Naive thymus-derived CD8-positive, alpha-beta T cell (primary cell): ENCODE results near the gene SIGLEC5. TPM values are rescaled to one million over a fixed set of nuclear protein-coding genes. Genes with fewer than 3 reads are reported as not detected.
"Not testable (repeated sequence)": the region's sequence is repeated elsewhere in the genome, so short reads cannot be mapped to it uniquely, and the experiment has no call there.

ENCODE experiments used
- ATAC-seq, 2 donors: fragments of 150-1000 bp; cut with Tn5 transposase in 1 of 2; sonication (Bioruptor Pico), chemical (Tn5 transposase) in 1 of 2; 1 replicate in 1 of 2; 2 replicates in 1 of 2; pipeline ENCODE4 v1.10.0; 2021; ENCODE audit warnings: mild to moderate bottlenecking in 2 of 2, moderate library complexity in 2 of 2
- POLR2A ChIA-PET: fragments of 350-600 bp; sonication (Branson Sonifier 250); formaldehyde crosslinking; loops from one replicate; lab custom pipeline; 2021; ENCODE audit warnings: antibody characterized with exemption; lab: Charles Lee
- DNase-seq, 10 donors: peaks; one replicate each; pipeline versions ENCODE4 v3.0.0 to v3.0.0-alpha.2; 2020 to 2022
- H3K27ac Mint-ChIP-seq, 10 donors: one replicate each; pipeline ENCODE4 v1.8.0; 2020 to 2022; ENCODE audit warnings: mild to moderate bottlenecking in 10 of 10, mixed read lengths in 10 of 10, moderate library complexity in 4 of 10, inconsistent platforms in 1 of 10
- H3K27me3 Mint-ChIP-seq, 5 donors: one replicate each; pipeline ENCODE4 v1.8.0; 2021 to 2022; ENCODE audit warnings: mixed read lengths in 5 of 5
- H3K36me3 Mint-ChIP-seq, 3 donors: one replicate each; pipeline ENCODE4 v1.8.0; 2020 to 2022; ENCODE audit warnings: mixed read lengths in 3 of 3, mild to moderate bottlenecking in 2 of 3, inconsistent platforms in 1 of 3
- H3K4me1 Mint-ChIP-seq, 4 donors: one replicate each; pipeline ENCODE4 v1.8.0; 2021 to 2022; ENCODE audit warnings: mixed read lengths in 4 of 4
- H3K4me3 Mint-ChIP-seq, 10 donors: one replicate each; pipeline ENCODE4 v1.8.0; 2020 to 2022; ENCODE audit warnings: mild to moderate bottlenecking in 10 of 10, mixed read lengths in 10 of 10, moderate library complexity in 6 of 10, inconsistent platforms in 1 of 10
- H3K9me3 Mint-ChIP-seq, 9 donors: one replicate each; pipeline ENCODE4 v1.8.0; 2020 to 2022; ENCODE audit warnings: mixed read lengths in 9 of 9, mild to moderate bottlenecking in 3 of 9, inconsistent platforms in 1 of 9, moderate library complexity in 1 of 9
- polyA plus RNA-seq, 3 donors: library from polyadenylated mRNA; unstranded; fragments of 300-500 nt; fragmentation: Illumina TruSeq; gene quantifications; one replicate each; pipeline ENCODE4 v1.2.3, GENCODE V29; 2021
- total RNA-seq, 8 experiments: library from RNA in 2 of 8; stranded (reverse) in 2 of 8; gene quantifications; one replicate each; pipeline ENCODE4 v1.2.3 and lab custom pipeline; 2021 to 2026

SIGLEC5 gene
- not detected for total RNA-seq
- polyA plus RNA-seq = not detected
- 0 to 0.17 (median 0) reads per million in 6 experiments for total RNA-seq (lab: John Stamatoyannopoulos, UW)

- H3K4me1 Mint-ChIP-seq = peaks cover 0 to 17% (median 0%) of the 10 kb centered on the region in 4 donors
- H3K27ac Mint-ChIP-seq = peak within 1 kb of the TSS in 1 of 10 donors; percentile 40
- H3K4me3 Mint-ChIP-seq = peak within 1 kb of the TSS in 1 of 10 donors; percentile 51
- POLR2A ChIA-PET, H3K9me3 Mint-ChIP-seq, H3K36me3 Mint-ChIP-seq, ATAC-seq, DNase-seq: not testable (repeated sequence)
- peaks cover 4 to 47% (median 24%) of the 10 kb centered on the region in 5 donors for H3K27me3 Mint-ChIP-seq
These were observed at the start of gene SIGLEC5 for GRCh38 chr19:51630315-51630714. TSS of gene SIGLEC5 (minus strand) at chr19:51630401. CDS start at chr19:51630335, 66 bp downstream.

- peak overlapping the region; percentile 48 to 84 (median 80) for H3K27ac Mint-ChIP-seq
- H3K9me3 Mint-ChIP-seq = peaks cover 0 to 23% (median 7%) of the 10 kb centered on the region in 9 donors
- peak in 7 of 10 donors; percentile 24 to 74 (median 53) for DNase-seq
- peak; percentile 86 to 92 for ATAC-seq
- peaks cover 0 to 18% (median 0%) of the 10 kb centered on the region in 5 donors for H3K27me3 Mint-ChIP-seq
- POLR2A ChIA-PET = interaction anchor here (1.8 kb wide), 1 partner anchor 27 kb away, joined by 11 read pairs; no protein-coding TSS in a partner anchor
- H3K4me3 Mint-ChIP-seq = peak overlapping the region; percentile 42 to 76 (median 63)
- H3K36me3 Mint-ChIP-seq = peaks cover 0 to 6% (median 0%) of the 10 kb centered on the region in 3 donors
- peaks cover 2 to 20% (median 19%) of the 10 kb centered on the region in 4 donors for H3K4me1 Mint-ChIP-seq
These were observed 46.4 kb upstream of the SIGLEC5 start for GRCh38 chr19:51676566-51677083.

GRCh38 chr19:51675911-51676565 lies 45.8 kb upstream of the SIGLEC5 start:
- DNase-seq (peak in 1 of 10 donors; percentile 36), ATAC-seq (peak in 1 of 2 donors; percentile 20)
- Mint-ChIP-seq H3K4me1 (peaks cover 2 to 20% (median 19%) of the 10 kb centered on the region in 4 donors), H3K27me3 (peaks cover 0 to 17% (median 0%) of the 10 kb centered on the region in 5 donors), H3K4me3 (peak overlapping the region in 8 of 10 donors; percentile 42 to 76 (median 63)), H3K27ac (peak overlapping the region in 9 of 10 donors; percentile 69 to 84 (median 80)), H3K9me3 (peaks cover 0 to 23% (median 7%) of the 10 kb centered on the region in 9 donors)
- H3K36me3 Mint-ChIP-seq = not testable (repeated sequence)
- POLR2A ChIA-PET = interaction anchor here (0.7 to 1.8 kb wide), 2 partner anchors 28 to 76 kb away, joined by 3 to 11 read pairs; partner anchors contain the start of gene FPR1

- H3K27ac Mint-ChIP-seq = no peak overlapping the region
- peaks cover 2 to 4% (median 2%) of the 10 kb centered on the region in 3 donors for H3K36me3 Mint-ChIP-seq
These were observed 38.0 kb upstream of the SIGLEC5 start for GRCh38 chr19:51668216-51668615.

GRCh38 chr19:51664997-51665396 lies 34.8 kb upstream of the SIGLEC5 start:
- H3K27me3 Mint-ChIP-seq = peaks cover 24 to 57% (median 39%) of the 10 kb centered on the region in 5 donors
- no peaks in the 10 kb centered on the region for H3K4me1 Mint-ChIP-seq
- POLR2A ChIA-PET = no interaction called here
- H3K4me3 Mint-ChIP-seq = no peak overlapping the region
- H3K36me3 Mint-ChIP-seq = peaks cover 2 to 4% (median 2%) of the 10 kb centered on the region in 3 donors
- no peak for DNase-seq
- no peak for ATAC-seq
- no peak overlapping the region for H3K27ac Mint-ChIP-seq
- H3K9me3 Mint-ChIP-seq = peaks cover 0 to 20% (median 0%) of the 10 kb centered on the region in 9 donors

More at GRCh38 chr19:51668216-51668615, 38.0 kb upstream of the SIGLEC5 start:
- H3K9me3 Mint-ChIP-seq = peaks cover 0 to 22% (median 3%) of the 10 kb centered on the region in 9 donors
- H3K27me3 Mint-ChIP-seq = peaks cover 14 to 34% (median 25%) of the 10 kb centered on the region in 5 donors
- H3K4me3 Mint-ChIP-seq = no peak overlapping the region
- POLR2A ChIA-PET = no interaction called here
- ATAC-seq (no peak), DNase-seq (no peak)
- no peaks in the 10 kb centered on the region for H3K4me1 Mint-ChIP-seq

GRCh38 chr19:51664131-51664530 lies 33.9 kb upstream of the SIGLEC5 start:
- POLR2A ChIA-PET = no interaction called here
- no peak for ATAC-seq
- H3K4me1 Mint-ChIP-seq = no peaks in the 10 kb centered on the region
- H3K27ac Mint-ChIP-seq = no peak overlapping the region
- no peak for DNase-seq
- no peak overlapping the region for H3K4me3 Mint-ChIP-seq
- peaks cover 0 to 4% (median 2%) of the 10 kb centered on the region in 3 donors for H3K36me3 Mint-ChIP-seq
- H3K27me3 Mint-ChIP-seq = peaks cover 26 to 57% (median 36%) of the 10 kb centered on the region in 5 donors
- peaks cover 0 to 18% (median 0%) of the 10 kb centered on the region in 9 donors for H3K9me3 Mint-ChIP-seq

GRCh38 chr19:51663650-51664049 lies 33.4 kb upstream of the SIGLEC5 start:
- Mint-ChIP-seq H3K36me3 (peaks cover 0 to 4% (median 2%) of the 10 kb centered on the region in 3 donors), H3K27me3 (peaks cover 26 to 57% (median 36%) of the 10 kb centered on the region in 5 donors), H3K4me3 (no peak overlapping the region), H3K9me3 (peaks cover 0 to 18% (median 0%) of the 10 kb centered on the region in 9 donors), H3K27ac (no peak overlapping the region), H3K4me1 (no peaks in the 10 kb centered on the region)
- no peak for ATAC-seq
- POLR2A ChIA-PET = interaction anchor here (0.7 kb wide), 1 partner anchor 18 kb away, joined by 5 read pairs; no protein-coding TSS in a partner anchor
- no peak for DNase-seq

GRCh38 chr19:51660975-51661600 lies 30.9 kb upstream of the SIGLEC5 start:
- Mint-ChIP-seq H3K27ac (no peak overlapping the region), H3K9me3 (peaks cover 0 to 18% (median 0%) of the 10 kb centered on the region in 9 donors), H3K4me3 (no peak overlapping the region), H3K27me3 (peaks cover 23 to 53% (median 32%) of the 10 kb centered on the region in 5 donors), H3K4me1 (peaks cover 5 to 9% (median 5%) of the 10 kb centered on the region in 4 donors), H3K36me3 (no peaks in the 10 kb centered on the region)
- DNase-seq (peak in 9 of 10 donors; percentile 19 to 79 (median 28)), ATAC-seq (no peak)
- POLR2A ChIA-PET = no interaction called here

- POLR2A ChIA-PET = no interaction called here
- H3K9me3 Mint-ChIP-seq = peaks cover 0 to 7% (median 0%) of the 10 kb centered on the region in 9 donors
- H3K4me1 Mint-ChIP-seq = peaks cover 5 to 21% (median 7%) of the 10 kb centered on the region in 4 donors
- H3K4me3 Mint-ChIP-seq = no peak overlapping the region
- peaks cover 18 to 63% (median 29%) of the 10 kb centered on the region in 5 donors for H3K27me3 Mint-ChIP-seq
- no peaks in the 10 kb centered on the region for H3K36me3 Mint-ChIP-seq
- H3K27ac Mint-ChIP-seq = no peak overlapping the region
- DNase-seq (no peak), ATAC-seq (no peak)
These were observed 24.6 kb upstream of the SIGLEC5 start for GRCh38 chr19:51654783-51655182.

GRCh38 chr19:51653162-51653561 lies 23.0 kb upstream of the SIGLEC5 start:
- Mint-ChIP-seq H3K27me3 (peaks cover 16 to 63% (median 32%) of the 10 kb centered on the region in 5 donors), H3K36me3 (no peaks in the 10 kb centered on the region), H3K9me3 (peaks cover 0 to 7% (median 0%) of the 10 kb centered on the region in 9 donors), H3K4me1 (peaks cover 5 to 21% (median 7%) of the 10 kb centered on the region in 4 donors), H3K4me3 (no peak overlapping the region), H3K27ac (no peak overlapping the region)
- POLR2A ChIA-PET = no interaction called here
- ATAC-seq (no peak), DNase-seq (no peak)

GRCh38 chr19:51652266-51652665 lies 22.1 kb upstream of the SIGLEC5 start:
- ATAC-seq = no peak
- no peak overlapping the region for H3K4me3 Mint-ChIP-seq

GRCh38 chr19:51651216-51651846 lies 21.1 kb upstream of the SIGLEC5 start:
- Mint-ChIP-seq H3K9me3 (peaks cover 0 to 7% (median 0%) of the 10 kb centered on the region in 9 donors), H3K36me3 (no peaks in the 10 kb centered on the region), H3K27me3 (peaks cover 15 to 52% (median 35%) of the 10 kb centered on the region in 5 donors), H3K4me1 (peaks cover 0 to 18% (median 0%) of the 10 kb centered on the region in 4 donors), H3K4me3 (no peak overlapping the region), H3K27ac (no peak overlapping the region)
- POLR2A ChIA-PET = no interaction called here
- DNase-seq = no peak
- ATAC-seq = no peak

More at GRCh38 chr19:51652266-51652665, 22.1 kb upstream of the SIGLEC5 start:
- Mint-ChIP-seq H3K4me1 (peaks cover 5 to 23% (median 7%) of the 10 kb centered on the region in 4 donors), H3K36me3 (no peaks in the 10 kb centered on the region), H3K27me3 (peaks cover 15 to 61% (median 32%) of the 10 kb centered on the region in 5 donors), H3K9me3 (peaks cover 0 to 7% (median 0%) of the 10 kb centered on the region in 9 donors), H3K27ac (no peak overlapping the region)
- DNase-seq = no peak
- POLR2A ChIA-PET = no interaction called here
